Tibial artery (tissue), 4 donors: ENCODE results near the gene PTPN7.

Experiments used
- DNase-seq, 2 donors: peaks; one replicate each; pipeline ENCODE4 v3.0.0-alpha.2; 2019
- H3K27ac ChIP-seq, 2 donors: fragments of 200-600 bp; sonication (generic) in 1 of 2; 1 replicate in 1 of 2; 2 replicates in 1 of 2; pipeline ENCODE4 v1.5.1; 2018 to 2019; ENCODE audit warnings: mild to moderate bottlenecking in 1 of 2
- H3K27me3 ChIP-seq, 2 donors: fragments of 200-600 bp; sonication (generic) in 1 of 2; one replicate each; pipeline versions ENCODE4 v1.5.1 to v1.6.0; 2016 to 2019
- H3K36me3 ChIP-seq, 3 donors: fragments of 200-600 bp; sonication (generic) in 2 of 3; one replicate each; pipeline ENCODE4 v1.5.1; 2016 to 2019; ENCODE audit warnings: mild to moderate bottlenecking in 2 of 3
- H3K4me1 ChIP-seq, 4 donors: fragments of 200-600 bp; sonication (generic) in 2 of 4; 1 replicate in 3 of 4; 2 replicates in 1 of 4; pipeline ENCODE4 v1.5.1; 2016 to 2019
- H3K4me3 ChIP-seq, 2 donors: fragments of 200-600 bp; sonication (generic) in 1 of 2; 1 replicate in 1 of 2; 2 replicates in 1 of 2; pipeline ENCODE4 v1.5.1; 2018 to 2019; ENCODE audit warnings: mild to moderate bottlenecking in 2 of 2
- H3K9me3 ChIP-seq, 3 donors: fragments of 200-600 bp; sonication (generic) in 1 of 3; one replicate each; pipeline ENCODE4 v1.5.1; 2016 to 2019
- intact Hi-C: fragments of 100-400 bp; cut with DNase I; formaldehyde crosslinking; loops from one replicate; pipeline ENCODE4 v1.15.0; 2023; ENCODE audit warnings: low total_unique reads
- TF ChIP-seq, protein P1 (sequence below), 2 experiments: fragments of 200-600 bp in 1 of 2; fragments of 450-650 bp in 1 of 2; IDR thresholded peaks; one replicate each; pipeline ENCODE4 v1.5.1; 2017 to 2019; ENCODE audit warnings: antibody characterized with exemption in 2 of 2, mild to moderate bottlenecking in 1 of 2, moderate library complexity in 1 of 2

The PTPN7 gene

DNA sequence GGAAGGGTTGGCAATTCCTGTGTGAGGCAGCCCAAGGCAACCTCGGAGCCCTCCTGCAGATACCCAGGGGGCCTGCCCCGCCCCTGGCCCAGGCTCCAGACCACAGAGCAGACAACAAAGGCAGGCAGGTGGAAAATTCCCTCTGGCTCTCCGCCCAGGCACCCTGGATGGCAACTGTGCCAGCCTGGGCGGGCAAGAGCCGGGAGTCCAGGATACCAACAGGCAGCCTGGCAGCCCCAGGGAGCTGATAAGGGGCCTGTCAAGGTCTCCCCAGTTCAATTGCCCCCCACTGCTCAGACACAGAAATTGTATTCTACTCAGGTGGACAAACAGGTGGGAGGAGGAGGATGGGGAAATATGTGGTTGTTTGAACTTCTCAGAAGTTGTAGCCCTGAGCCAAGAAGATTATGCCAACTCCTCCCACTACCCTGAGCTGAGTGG lies 53.1 kb downstream of the PTPN7 start:
- no peak overlapping the region for H3K27ac ChIP-seq
- H3K9me3 ChIP-seq = no peaks in the 10 kb centered on the region
- peaks cover 0 to 7% (median 0%) of the 10 kb centered on the region in 4 donors for H3K4me1 ChIP-seq
- no peaks in the 10 kb centered on the region for H3K27me3 ChIP-seq
- no peaks in the 10 kb centered on the region for H3K36me3 ChIP-seq
- DNase-seq = no peak
- H3K4me3 ChIP-seq = no peak overlapping the region
- intact Hi-C loops = loop anchor here (10.0 kb wide), 1 partner anchor 53 kb away; no protein-coding TSS in a partner anchor
- TF ChIP-seq, protein P1, sequence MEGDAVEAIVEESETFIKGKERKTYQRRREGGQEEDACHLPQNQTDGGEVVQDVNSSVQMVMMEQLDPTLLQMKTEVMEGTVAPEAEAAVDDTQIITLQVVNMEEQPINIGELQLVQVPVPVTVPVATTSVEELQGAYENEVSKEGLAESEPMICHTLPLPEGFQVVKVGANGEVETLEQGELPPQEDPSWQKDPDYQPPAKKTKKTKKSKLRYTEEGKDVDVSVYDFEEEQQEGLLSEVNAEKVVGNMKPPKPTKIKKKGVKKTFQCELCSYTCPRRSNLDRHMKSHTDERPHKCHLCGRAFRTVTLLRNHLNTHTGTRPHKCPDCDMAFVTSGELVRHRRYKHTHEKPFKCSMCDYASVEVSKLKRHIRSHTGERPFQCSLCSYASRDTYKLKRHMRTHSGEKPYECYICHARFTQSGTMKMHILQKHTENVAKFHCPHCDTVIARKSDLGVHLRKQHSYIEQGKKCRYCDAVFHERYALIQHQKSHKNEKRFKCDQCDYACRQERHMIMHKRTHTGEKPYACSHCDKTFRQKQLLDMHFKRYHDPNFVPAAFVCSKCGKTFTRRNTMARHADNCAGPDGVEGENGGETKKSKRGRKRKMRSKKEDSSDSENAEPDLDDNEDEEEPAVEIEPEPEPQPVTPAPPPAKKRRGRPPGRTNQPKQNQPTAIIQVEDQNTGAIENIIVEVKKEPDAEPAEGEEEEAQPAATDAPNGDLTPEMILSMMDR (IDR thresholded peaks at IDR 0.05) = no peak

DNA sequence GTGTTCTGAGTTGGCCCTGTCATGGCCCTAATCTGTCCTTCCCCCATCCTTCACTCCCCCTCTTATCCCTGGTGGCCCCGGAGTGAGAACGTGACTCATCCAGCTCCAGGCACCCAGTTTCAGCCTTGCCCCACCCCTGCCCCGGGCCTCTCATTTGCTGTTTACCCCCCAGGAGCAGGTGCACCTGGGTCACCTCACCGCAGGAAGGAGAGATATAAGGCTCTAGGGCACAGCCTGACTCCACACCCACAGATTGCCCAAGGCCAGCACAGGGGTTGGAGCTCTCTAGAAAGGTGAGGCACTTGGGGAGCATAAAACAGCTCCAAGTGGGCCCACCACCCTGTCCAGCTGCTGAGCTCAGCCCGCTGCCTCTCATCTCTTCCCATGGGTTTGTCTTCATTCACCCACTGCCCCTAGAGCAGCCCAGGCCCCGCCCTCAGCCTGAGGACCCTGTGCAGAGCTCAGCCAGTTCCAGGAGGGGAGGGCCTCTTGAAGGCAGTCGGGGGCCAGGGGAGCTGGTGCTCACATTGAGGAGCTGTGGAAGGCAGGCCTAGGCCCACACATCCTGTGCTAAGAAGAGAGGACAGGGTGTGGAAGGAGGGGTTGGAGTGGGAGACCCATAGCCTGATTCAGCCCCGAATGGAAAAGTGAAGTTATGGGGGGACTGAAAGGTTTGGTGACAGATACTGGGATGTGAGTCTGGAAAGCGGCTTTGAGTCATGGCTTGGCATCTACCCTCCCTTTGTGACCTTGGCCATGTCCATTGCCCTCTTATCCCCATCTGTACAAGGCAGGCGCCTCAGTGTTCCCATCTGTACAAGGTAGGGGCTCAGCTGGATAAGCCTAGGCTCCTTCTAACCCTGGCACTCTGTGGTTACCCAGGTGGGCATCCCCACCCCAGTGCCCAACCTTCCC lies 53.8 kb downstream of the PTPN7 start:
- H3K27me3 ChIP-seq = no peaks in the 10 kb centered on the region
- no peak overlapping the region for H3K4me3 ChIP-seq
- intact Hi-C loops = loop anchor here (10.0 kb wide), 1 partner anchor 52 kb away; no protein-coding TSS in a partner anchor
- peaks cover 0 to 7% (median 0%) of the 10 kb centered on the region in 4 donors for H3K4me1 ChIP-seq
- H3K27ac ChIP-seq = no peak overlapping the region
- DNase-seq = no peak
- TF ChIP-seq, protein P1 (IDR thresholded peaks at IDR 0.05) = no peak
- no peaks in the 10 kb centered on the region for H3K36me3 ChIP-seq
- no peaks in the 10 kb centered on the region for H3K9me3 ChIP-seq

DNA sequence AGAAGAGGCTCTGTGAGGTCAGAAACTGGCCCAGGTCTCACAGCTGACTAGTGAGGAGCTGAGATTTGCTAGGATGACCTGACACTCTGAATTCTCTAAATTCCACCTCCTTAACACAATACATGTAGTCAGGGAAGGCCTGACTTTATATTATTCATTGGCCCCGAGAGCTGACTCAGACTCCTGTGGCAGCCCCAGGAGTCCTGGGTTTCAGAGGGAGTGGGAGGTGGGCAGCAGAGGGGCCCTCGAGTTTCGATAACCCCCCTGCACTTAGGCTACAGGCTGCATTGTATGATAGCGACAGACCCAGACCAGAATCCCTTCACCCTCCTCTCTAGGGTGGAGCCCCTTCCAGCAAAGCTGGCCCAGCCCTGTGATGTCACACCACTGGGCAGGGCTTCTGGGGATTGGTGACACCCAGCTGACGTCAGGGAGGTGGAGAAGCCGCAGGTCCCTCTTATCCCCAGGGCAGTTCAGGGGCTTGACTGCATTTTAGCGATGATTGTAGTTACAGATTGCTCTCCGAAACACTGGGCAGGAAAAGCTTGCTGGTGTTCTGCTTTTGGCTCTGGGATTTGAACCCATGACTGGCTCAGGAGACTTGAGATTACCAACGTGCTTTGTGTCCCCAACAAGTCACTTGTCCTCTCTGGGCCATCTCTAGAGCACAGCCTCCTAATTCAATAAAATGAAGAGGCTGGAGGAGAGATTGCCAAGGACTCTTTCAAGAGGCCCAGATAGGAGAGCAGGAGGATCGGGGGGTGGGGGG lies 54.6 kb downstream of the PTPN7 start:
- Histone ChIP-seq H3K27ac (no peak overlapping the region), H3K4me1 (peaks cover 0 to 7% (median 0%) of the 10 kb centered on the region in 4 donors)
- no peak for DNase-seq

DNA sequence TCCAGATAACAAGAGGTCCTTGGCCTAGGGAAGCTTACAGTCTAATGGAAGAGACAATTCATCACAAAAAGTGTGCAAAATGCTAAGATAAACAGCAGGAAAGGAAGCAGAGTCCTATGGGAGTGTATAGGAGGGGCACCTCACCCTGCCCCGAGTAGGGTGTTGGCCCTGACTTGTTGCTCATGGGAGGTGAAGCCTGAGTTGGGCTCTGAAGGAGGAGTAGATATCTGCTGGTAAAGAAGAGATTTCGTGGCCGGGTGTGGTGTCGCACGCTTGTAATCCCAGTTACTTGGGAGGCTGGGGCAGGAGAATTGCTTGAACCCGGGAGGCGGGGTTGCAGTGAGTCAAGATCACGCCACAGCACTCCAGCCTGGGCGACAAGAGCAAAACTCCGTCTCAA lies 56.3 kb downstream of the PTPN7 start:
- H3K4me1 ChIP-seq = peaks cover 0 to 7% (median 0%) of the 10 kb centered on the region in 4 donors
- H3K27ac ChIP-seq = no peak overlapping the region
- H3K27me3 ChIP-seq = no peaks in the 10 kb centered on the region
- H3K36me3 ChIP-seq = no peaks in the 10 kb centered on the region
- intact Hi-C loops = loop anchor here (10.0 kb wide), 1 partner anchor 49 kb away; no protein-coding TSS in a partner anchor
- no peaks in the 10 kb centered on the region for H3K9me3 ChIP-seq
- no peak overlapping the region for H3K4me3 ChIP-seq
- DNase-seq = no peak
- TF ChIP-seq, protein P1 (IDR thresholded peaks at IDR 0.05) = no peak

More for the DNA sequence above, 54.6 kb downstream of the PTPN7 start:
- Histone ChIP-seq H3K9me3 (no peaks in the 10 kb centered on the region), H3K36me3 (no peaks in the 10 kb centered on the region), H3K4me3 (no peak overlapping the region), H3K27me3 (no peaks in the 10 kb centered on the region)
- intact Hi-C loops = loop anchor here (10.0 kb wide), 1 partner anchor 51 kb away; no protein-coding TSS in a partner anchor
- TF ChIP-seq, protein P1 (IDR thresholded peaks at IDR 0.05) = no peak

DNA sequence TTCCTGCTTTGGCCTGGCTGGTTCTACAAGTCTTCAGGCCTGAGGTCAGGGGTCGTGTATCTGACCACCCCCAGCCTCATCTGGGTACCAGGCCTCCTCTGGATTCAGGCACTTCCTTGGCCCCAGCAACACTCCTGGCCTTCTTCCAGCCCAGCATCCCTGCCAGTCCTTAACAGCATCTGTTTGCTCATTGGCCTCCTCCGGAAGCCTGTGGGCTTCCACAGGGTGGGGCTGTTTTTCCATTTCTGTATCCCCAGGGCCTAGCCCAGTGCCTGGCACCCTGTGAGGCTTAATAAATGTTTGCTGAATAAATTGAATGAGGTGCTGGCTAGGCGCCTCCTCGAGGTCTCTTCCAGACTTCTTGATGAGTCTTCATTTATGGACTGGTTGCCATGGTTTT lies 59.2 kb downstream of the PTPN7 start:
- H3K4me1 ChIP-seq = no peaks in the 10 kb centered on the region
- no peaks in the 10 kb centered on the region for H3K36me3 ChIP-seq
- H3K27me3 ChIP-seq = no peaks in the 10 kb centered on the region
- H3K4me3 ChIP-seq = no peak overlapping the region
- TF ChIP-seq, protein P1 (IDR thresholded peaks at IDR 0.05) = no peak
- no peaks in the 10 kb centered on the region for H3K9me3 ChIP-seq
- DNase-seq = no peak
- intact Hi-C loops = loop anchor here (10.0 kb wide), 1 partner anchor 46 kb away; no protein-coding TSS in a partner anchor
- no peak overlapping the region for H3K27ac ChIP-seq
